T-helper 1 cell treated with Interleukin-12 subunit alpha and Interleukin-12 subunit beta and Interleukin-4 antibody, amounts not matched to agents 30 ng/mL and 1 ng/mL, for 36 hours (primary cell): ENCODE measurements around the gene PLSCR3. TPM values are rescaled to one million over a fixed set of nuclear protein-coding genes. Genes with fewer than 3 reads are reported as not detected.
"Not testable (repeated sequence)": the region's sequence is repeated elsewhere in the genome, so short reads cannot be mapped to it uniquely, and the experiment has no call there.

ENCODE experiments used
- intact Hi-C: fragments of 100-400 bp; cut with micrococcal nuclease; formaldehyde crosslinking; loops from one replicate; pipeline ENCODE4 v1.15.1; 2024
- total RNA-seq: library from RNA; stranded (reverse); gene quantifications from 2 replicates; pipeline ENCODE4 v1.2.3, GENCODE V29; 2022

The PLSCR3 gene
- total RNA-seq, 1 donor from 2014 or later = 139 TPM

GRCh38 chr17:7383371-7383741, 11.0 kb downstream of the PLSCR3 start:
- intact Hi-C loops = no loop called here

GRCh38 chr17:7382901-7383300, 11.4 kb downstream of the PLSCR3 start:
- intact Hi-C loops = no loop called here

GRCh38 chr17:7380855-7381683, 13.3 kb downstream of the PLSCR3 start, which contains the start of gene TNK1:
Gene TNK1, plus strand, starts transcription at chr17:7381089. Its CDS starts 1,838 bp downstream, at chr17:7382927.
- intact Hi-C loops = no loop called here

GRCh38 chr17:7380321-7380720, 14.0 kb downstream of the PLSCR3 start:
- intact Hi-C loops = no loop called here

- intact Hi-C loops = no loop called here
Observed at GRCh38 chr17:7379134-7379533, 15.2 kb downstream of the PLSCR3 start.

GRCh38 chr17:7374353-7374752, 20.0 kb downstream of the PLSCR3 start:
- intact Hi-C loops = no loop called here

- intact Hi-C loops = no loop called here
Observed at GRCh38 chr17:7370853-7371252, 23.5 kb downstream of the PLSCR3 start.

- intact Hi-C loops = no loop called here
Observed at GRCh38 chr17:7369825-7370224, 24.5 kb downstream of the PLSCR3 start.

- intact Hi-C loops = not testable (repeated sequence)
Observed at GRCh38 chr17:7368599-7368994, 25.7 kb downstream of the PLSCR3 start.

GRCh38 chr17:7367918-7368598, 26.3 kb downstream of the PLSCR3 start:
- intact Hi-C loops = no loop called here

GRCh38 chr17:7367083-7367482, 27.2 kb downstream of the PLSCR3 start:
- intact Hi-C loops = no loop called here

- intact Hi-C loops = not testable (repeated sequence)
Observed at GRCh38 chr17:7365963-7366362, 28.4 kb downstream of the PLSCR3 start.

- intact Hi-C loops = no loop called here
Observed at GRCh38 chr17:7363311-7363710, 31.0 kb downstream of the PLSCR3 start.

- intact Hi-C loops = no loop called here
Observed at GRCh38 chr17:7361906-7362305, 32.4 kb downstream of the PLSCR3 start.

GRCh38 chr17:7357381-7357780, 36.9 kb downstream of the PLSCR3 start:
- intact Hi-C loops = loop anchor here (2.0 kb wide), 2 partner anchors 37 to 145 kb away; partner anchors contain the start of gene PLSCR3

- intact Hi-C loops = loop anchor here (1.0 to 2.0 kb wide), 4 partner anchors 38 to 205 kb away; partner anchors contain the start of genes PLSCR3, SENP3 and TMEM102
Observed at GRCh38 chr17:7356756-7357155, 37.6 kb downstream of the PLSCR3 start.

GRCh38 chr17:7356072-7356549, 38.2 kb downstream of the PLSCR3 start:
- intact Hi-C loops = loop anchor here (1.0 to 2.0 kb wide), 4 partner anchors 39 to 205 kb away; partner anchors contain the start of genes PLSCR3, SENP3 and TMEM102

- intact Hi-C loops = no loop called here
Observed at GRCh38 chr17:7355573-7355972, 38.8 kb downstream of the PLSCR3 start.

- intact Hi-C loops = no loop called here
Observed at GRCh38 chr17:7355053-7355452, 39.3 kb downstream of the PLSCR3 start, which contains the start of gene TMEM95. Gene TMEM95, plus strand, starts transcription at chr17:7355156. Its CDS starts 49 bp downstream, at chr17:7355205.

- intact Hi-C loops = no loop called here
Observed at GRCh38 chr17:7354262-7354843, 40.0 kb downstream of the PLSCR3 start.

GRCh38 chr17:7352910-7353635, 41.3 kb downstream of the PLSCR3 start:
- intact Hi-C loops = loop anchor here (1.0 kb wide), 2 partner anchors 82 to 131 kb away; partner anchors contain the start of genes POLR2A and TMEM102
